HFF-Myc (cell line): Measurements from ENCODE around the gene TAPBP.
"Not testable (repeated sequence)": the region's sequence is repeated elsewhere in the genome, so short reads cannot be mapped to it uniquely, and the experiment has no call there.

Experiments used
- DNase-seq: peaks from one replicate; pipeline ENCODE4 v3.0.0-alpha.2; 2011; ENCODE audit warnings: low read depth; ENCODE audit errors: extremely low read depth
- H3K4me3 ChIP-seq: replicated peaks from 2 replicates; pipeline ENCODE4 v1.5.1; 2011; ENCODE audit warnings: low read depth, mild to moderate bottlenecking, control low read depth, low read length
- CTCF ChIP-seq: IDR thresholded peaks from 2 replicates; pipeline ENCODE4 v1.5.1; 2012; ENCODE audit warnings: mild to moderate bottlenecking, low read depth, low read length, control low read depth; ENCODE audit errors: missing control alignments

The TAPBP gene

GRCh38 chr6:33313709-33314514 is at the start of gene TAPBP:
Gene TAPBP (minus strand): TSS chr6:33314078. CDS start chr6:33314041, 37 bp downstream.
- TF ChIP-seq CTCF: no peak
- no peak for DNase-seq
- H3K4me3 ChIP-seq: peak within 1 kb of the TSS; percentile 79

GRCh38 chr6:33363486-33363885 is 49.6 kb upstream of the TAPBP start:
- DNase-seq, H3K4me3 ChIP-seq: not testable (repeated sequence)

GRCh38 chr6:33359331-33359730 is 45.5 kb upstream of the TAPBP start:
- DNase-seq: no peak
- TF ChIP-seq CTCF: no peak
- no peak overlapping the region for H3K4me3 ChIP-seq

- DNase-seq, H3K4me3 ChIP-seq: not testable (repeated sequence)
These were observed 43.4 kb upstream of the TAPBP start for GRCh38 chr6:33357160-33357871.

GRCh38 chr6:33356295-33356694 is 42.4 kb upstream of the TAPBP start:
- H3K4me3 ChIP-seq: no peak overlapping the region
- no peak for DNase-seq
- TF ChIP-seq CTCF: no peak

- not testable (repeated sequence) for H3K4me3 ChIP-seq, DNase-seq
These were observed 42.0 kb upstream of the TAPBP start for GRCh38 chr6:33355860-33356259.

GRCh38 chr6:33347816-33348215 is 33.9 kb upstream of the TAPBP start:
- no peak for DNase-seq
- no peak for TF ChIP-seq CTCF
- no peak overlapping the region for H3K4me3 ChIP-seq

- DNase-seq: not testable (repeated sequence)
These were observed 33.1 kb upstream of the TAPBP start for GRCh38 chr6:33346972-33347371.

More at GRCh38 chr6:33346972-33347371, 33.1 kb upstream of the TAPBP start:
- not testable (repeated sequence) for H3K4me3 ChIP-seq
